GM19452 (cell line): ENCODE data around the gene GNAL.

Source experiments
- ATAC-seq: cut with Tn5 transposase; IDR thresholded peaks from one replicate; pipeline ENCODE4 v1.9.1; 2021; ENCODE audit not compliant: unreplicated experiment

GNAL gene

GRCh38 chr18:11760498-11761167, 71.6 kb downstream of the GNAL start:
- no peak for ATAC-seq

- ATAC-seq: no peak
Measured at GRCh38 chr18:11761553-11761952, 72.5 kb downstream of the GNAL start.

GRCh38 chr18:11762429-11762828, 73.4 kb downstream of the GNAL start:
- ATAC-seq: no peak

- ATAC-seq: no peak
Measured at GRCh38 chr18:11767329-11767728, 78.3 kb downstream of the GNAL start.

GRCh38 chr18:11767935-11768334, 78.9 kb downstream of the GNAL start:
- ATAC-seq: no peak

GRCh38 chr18:11775436-11776174, 86.5 kb downstream of the GNAL start:
- no peak for ATAC-seq

GRCh38 chr18:11780042-11780441, 91.0 kb downstream of the GNAL start:
- no peak for ATAC-seq

GRCh38 chr18:11783716-11784331, 94.8 kb downstream of the GNAL start:
- no peak for ATAC-seq

- ATAC-seq: no peak
Measured at GRCh38 chr18:11784674-11785304, 95.7 kb downstream of the GNAL start.

- ATAC-seq: no peak
Measured at GRCh38 chr18:11785444-11786055, 96.5 kb downstream of the GNAL start.

GRCh38 chr18:11789716-11790510, 100.8 kb downstream of the GNAL start:
- ATAC-seq: no peak

- ATAC-seq: no peak
Measured at GRCh38 chr18:11791131-11791530, 102.1 kb downstream of the GNAL start.

- ATAC-seq: no peak
Measured at GRCh38 chr18:11792632-11793031, 103.6 kb downstream of the GNAL start.

GRCh38 chr18:11794195-11794594, 105.1 kb downstream of the GNAL start:
- ATAC-seq: no peak

GRCh38 chr18:11795916-11796315, 106.9 kb downstream of the GNAL start:
- no peak for ATAC-seq

GRCh38 chr18:11798271-11798670, 109.2 kb downstream of the GNAL start:
- no peak for ATAC-seq

- ATAC-seq: no peak
Measured at GRCh38 chr18:11799066-11799465, 110.0 kb downstream of the GNAL start.

GRCh38 chr18:11800566-11801334, 111.7 kb downstream of the GNAL start:
- ATAC-seq: no peak

- ATAC-seq: no peak
Measured at GRCh38 chr18:11801573-11801972, 112.5 kb downstream of the GNAL start.

- no peak for ATAC-seq
Measured at GRCh38 chr18:11802158-11802557, 113.1 kb downstream of the GNAL start.
